ENCODE measurements around the gene BRPF3.

BRPF3 gene

GRCh38 chr6:36196113-36196879 lies at the start of gene BRPF3:
Gene BRPF3, plus strand, starts transcription at chr6:36196744. Its CDS starts 3,579 bp downstream, at chr6:36200323.
- peak; percentile 81 for DNase-seq

DNA sequence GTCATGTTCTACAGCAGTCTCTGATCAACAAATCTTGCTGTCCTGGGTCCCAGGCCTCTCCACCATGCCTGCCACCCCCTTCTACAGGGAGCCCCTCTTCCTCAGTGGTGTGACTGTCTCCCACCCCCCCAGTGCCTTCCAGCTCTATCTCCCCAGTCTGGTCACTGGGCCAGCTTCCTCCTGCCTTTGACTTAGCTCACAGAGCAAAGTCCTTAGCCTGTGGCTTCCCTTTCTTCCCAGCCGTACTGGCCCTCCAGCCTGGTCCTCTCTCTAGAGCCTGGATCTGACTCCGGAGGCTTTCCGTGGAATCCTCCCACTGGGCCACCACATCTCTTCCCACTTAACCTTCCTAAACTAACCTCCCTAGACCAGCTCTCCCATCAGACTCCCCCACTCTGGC lies 49.2 kb upstream of the BRPF3 start:
- DNase-seq: no peak

DNA sequence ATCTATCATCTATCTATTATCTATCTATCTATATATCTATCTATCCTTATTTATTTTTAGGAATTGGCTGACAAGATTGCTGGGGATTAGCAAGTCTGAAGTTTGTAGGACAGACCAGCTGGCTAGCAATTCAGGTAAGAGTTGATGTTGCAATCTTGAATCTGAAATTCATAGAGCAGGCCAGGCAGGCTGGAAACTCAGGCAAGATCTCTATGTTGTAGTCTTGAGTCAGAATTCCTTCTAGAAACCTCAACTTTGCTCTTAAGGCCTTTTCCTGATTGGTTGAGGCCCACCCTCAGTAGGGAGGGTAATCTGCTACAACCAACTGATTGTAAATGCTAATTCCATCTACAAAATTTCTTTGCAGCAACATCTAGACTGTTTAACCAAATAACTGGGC lies 47.1 kb upstream of the BRPF3 start:
- no peak for DNase-seq

DNA sequence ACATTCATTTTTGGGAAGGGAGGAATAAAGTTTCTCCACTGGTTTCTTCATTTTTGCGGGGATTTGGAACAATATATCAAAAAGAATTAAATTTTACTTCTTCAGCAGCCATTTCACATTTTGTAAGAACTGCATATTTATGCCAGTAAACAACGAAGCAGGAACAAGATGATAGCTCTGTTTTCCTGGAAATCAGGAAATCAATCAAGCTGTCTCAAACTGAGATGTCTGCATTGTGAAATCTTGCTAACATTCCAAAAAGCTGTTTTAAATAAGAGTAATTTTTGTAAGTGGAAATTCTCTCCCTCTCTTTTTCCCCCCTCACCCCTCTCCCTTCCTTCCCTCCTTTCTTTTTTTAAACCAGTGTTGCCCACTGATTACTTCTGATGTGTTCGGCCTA lies 46.3 kb upstream of the BRPF3 start:
- no peak for DNase-seq

- DNase-seq: no peak
Observed at GRCh38 chr6:36154286-36154685, 42.3 kb upstream of the BRPF3 start.

DNA sequence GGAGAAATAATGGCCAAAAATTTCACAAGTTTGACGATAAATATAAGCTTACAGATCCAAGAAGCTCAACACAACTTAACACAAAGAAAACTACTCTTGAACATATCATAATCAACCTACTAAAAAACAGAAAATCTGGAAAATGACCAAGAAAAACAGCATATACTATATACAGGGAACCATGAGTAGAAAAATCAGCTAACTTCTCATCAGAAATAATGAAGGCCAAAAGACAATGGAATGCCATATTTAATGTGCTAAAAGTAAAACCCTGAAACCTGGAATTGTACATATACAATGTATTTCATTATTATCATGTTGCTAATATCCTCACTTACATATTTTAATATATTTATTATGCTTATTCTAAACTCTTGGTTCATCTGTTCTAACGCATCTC lies 40.9 kb upstream of the BRPF3 start:
- no peak for DNase-seq

DNA sequence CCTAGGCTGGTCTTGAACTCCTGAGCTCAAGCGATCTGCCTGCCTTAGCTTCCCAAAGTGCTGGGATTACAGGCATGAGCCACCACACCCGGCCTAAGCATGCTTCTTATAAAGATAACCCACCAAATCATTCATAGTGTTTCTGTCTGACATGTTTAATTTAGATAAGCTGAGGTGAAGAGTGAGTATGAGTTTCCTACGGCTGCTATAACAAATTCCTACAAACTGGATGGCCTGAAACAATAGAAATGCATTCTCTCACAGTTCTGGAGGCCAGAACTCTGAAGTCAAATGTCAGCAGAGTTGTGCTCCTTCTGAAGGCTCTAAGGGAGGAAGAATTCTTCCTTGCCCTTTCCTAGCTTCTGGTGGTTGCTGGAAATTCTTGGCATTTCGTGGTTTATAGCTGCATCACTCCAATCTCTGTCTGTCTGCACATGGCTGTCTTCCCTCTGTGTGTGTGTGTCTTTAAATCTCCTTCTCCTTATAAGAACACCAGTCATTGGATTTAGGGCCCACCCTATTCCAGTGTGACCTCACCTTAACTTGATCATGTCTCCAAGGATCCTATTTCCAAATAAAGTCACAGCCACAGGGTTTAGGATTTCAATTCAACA lies 36.3 kb upstream of the BRPF3 start:
- DNase-seq: no peak

- DNase-seq: no peak
Observed at GRCh38 chr6:36169023-36170007, 27.2 kb upstream of the BRPF3 start.

- DNase-seq: no peak
Observed at GRCh38 chr6:36170704-36171103, 25.8 kb upstream of the BRPF3 start.

GRCh38 chr6:36171573-36171972 lies 25.0 kb upstream of the BRPF3 start:
- no peak for DNase-seq

DNA sequence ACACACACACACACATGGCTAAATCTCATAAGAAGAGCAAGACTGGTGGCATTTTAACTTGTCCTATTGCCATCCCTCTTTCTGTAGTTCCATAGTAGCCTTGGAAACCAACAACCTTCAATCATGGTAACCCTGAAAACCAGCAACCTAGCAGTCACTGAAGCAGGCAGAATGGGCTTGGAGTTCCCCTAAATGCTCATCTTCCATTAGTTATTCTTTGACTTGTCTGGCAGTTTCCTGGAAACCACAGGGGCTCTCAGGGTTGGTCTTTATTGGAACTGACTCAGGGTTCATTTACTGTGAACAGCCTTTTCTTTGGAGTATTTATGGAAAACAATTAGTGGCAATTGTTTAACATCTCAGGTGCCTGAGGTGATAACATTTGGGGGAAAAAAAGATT lies 19.4 kb upstream of the BRPF3 start:
- no peak for DNase-seq

GRCh38 chr6:36178544-36178943 lies 18.0 kb upstream of the BRPF3 start:
- DNase-seq: no peak

- DNase-seq: no peak
Observed at GRCh38 chr6:36180126-36180525, 16.4 kb upstream of the BRPF3 start.

DNA sequence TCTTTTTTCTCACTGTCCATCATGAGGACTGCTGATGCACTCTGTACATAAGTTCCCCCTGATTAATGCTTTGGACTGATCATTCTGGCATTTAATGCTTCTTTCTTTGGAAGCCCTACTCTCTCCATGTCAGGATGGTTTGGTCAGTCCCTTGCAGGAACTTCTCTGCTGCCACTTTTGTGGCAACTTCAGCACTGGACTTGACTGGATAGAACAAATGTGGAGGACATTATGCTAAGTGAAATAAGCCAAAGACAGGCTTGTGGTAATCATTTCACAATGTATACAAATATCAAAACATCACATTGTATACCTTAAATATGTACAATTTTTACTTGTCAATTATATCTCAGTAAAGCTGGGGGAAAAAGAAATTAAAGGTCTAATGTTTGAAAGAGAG lies 12.2 kb upstream of the BRPF3 start:
- no peak for DNase-seq

DNA sequence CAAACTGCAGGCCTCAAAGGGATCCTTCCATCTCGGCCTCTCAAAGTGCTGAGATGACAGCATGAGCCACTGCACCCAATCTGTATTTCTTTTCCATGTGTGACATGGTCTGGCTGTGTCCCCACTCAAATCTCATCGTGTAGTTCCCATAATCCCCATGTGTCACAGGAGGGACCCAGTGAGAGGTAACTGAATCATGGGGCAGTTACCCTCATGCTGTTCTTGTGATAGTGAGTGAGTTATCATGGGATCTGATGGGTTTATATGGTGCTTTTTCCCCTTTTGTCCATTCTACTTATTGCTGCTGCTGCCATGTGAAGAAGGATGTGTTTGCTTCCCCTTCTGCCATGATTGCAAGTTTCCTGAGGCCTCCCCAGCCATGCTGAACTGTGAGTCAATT lies 10.3 kb upstream of the BRPF3 start:
- DNase-seq: no peak

DNA sequence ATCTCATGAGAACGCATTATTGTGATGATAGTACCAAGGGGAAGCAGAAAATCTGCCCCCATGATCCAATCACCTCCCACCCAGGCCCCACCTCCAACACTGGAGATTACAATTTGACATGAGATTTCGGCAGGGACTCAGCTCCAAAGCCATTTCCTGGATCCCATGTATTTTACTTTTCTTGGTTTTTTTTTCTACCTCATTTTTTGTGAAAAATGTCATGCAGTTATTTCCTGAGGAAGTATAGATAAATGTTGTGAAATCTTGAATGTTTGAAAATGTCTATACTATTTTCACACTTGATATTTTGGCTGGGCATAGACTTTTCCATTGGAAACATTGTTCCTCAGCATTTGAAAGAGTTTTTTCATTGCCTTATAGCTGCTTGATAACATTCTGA lies 9.1 kb upstream of the BRPF3 start:
- no peak for DNase-seq

GRCh38 chr6:36195471-36196112 lies 952 bp upstream of the BRPF3 start:
- no peak for DNase-seq

DNA sequence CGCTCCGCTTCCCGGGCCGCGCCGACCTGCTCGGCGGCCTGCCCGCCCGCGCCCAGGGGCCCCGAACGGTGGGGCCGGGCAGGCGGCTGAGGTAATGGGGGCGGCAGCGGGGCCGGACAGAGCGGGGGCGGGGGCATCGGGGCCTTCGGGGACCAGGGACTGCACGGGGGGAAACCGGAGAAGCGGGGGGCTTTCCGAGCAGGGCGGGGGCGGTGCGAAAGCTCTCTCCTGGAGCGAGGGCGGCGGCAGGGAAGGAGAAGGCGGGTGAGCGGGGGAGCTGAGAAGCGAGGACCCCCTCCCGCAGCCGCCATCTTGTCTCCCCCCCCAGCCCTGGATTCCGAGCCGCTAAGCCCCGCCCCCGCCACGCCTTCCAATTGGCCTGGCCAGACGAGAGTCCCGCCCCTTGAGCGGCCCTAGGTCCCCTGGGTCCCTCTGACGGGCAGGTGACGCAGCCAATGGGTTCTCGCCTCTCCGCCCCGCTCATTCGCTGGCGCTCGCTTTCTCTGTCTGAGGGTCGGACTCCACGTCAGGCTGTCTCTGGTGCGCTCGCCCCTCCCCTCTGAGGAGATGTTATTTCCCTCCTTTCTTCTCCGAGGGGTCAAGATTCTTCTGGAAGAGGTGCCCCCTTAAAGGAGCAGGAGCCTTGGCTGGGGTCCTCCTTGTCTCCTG lies 470 bp downstream of the BRPF3 start:
- peak; percentile 100 for DNase-seq

GRCh38 chr6:36197739-36198221 lies 1.2 kb downstream of the BRPF3 start:
- no peak for DNase-seq

DNA sequence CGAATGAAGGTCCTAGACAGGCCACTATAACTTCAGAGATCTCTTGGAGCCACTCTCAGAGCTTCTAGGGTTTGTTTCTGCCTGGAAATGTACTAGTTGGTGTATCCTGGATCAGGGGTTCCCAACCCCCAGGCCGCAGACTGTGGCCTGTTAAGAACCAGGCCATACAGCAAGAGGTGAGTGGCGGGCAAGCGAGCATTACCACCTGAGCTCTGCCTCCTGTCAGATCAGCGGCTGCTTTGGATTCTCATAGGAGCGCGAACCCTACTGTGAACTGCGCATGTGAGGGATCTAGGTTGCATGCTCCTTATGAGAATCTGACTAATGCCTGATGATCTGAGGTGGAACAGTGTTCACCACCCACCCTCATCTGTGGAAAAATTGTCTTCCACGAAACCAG lies 2.4 kb downstream of the BRPF3 start:
- DNase-seq: no peak

- DNase-seq: no peak
Observed at GRCh38 chr6:36200154-36200891, 3.8 kb downstream of the BRPF3 start.
